M059J (cell line): ENCODE measurements around the gene PCSK6. TPM values are rescaled to one million over a fixed set of nuclear protein-coding genes. Genes with fewer than 3 reads are reported as not detected.
"Not testable (repeated sequence)": the region's sequence is repeated elsewhere in the genome, so short reads cannot be mapped to it uniquely, and the experiment has no call there.

Experiments used
- DNase-seq: peaks from one replicate; pipeline ENCODE4 v3.0.0-alpha.2; 2012; ENCODE audit warnings: low read depth
- total RNA-seq: library from RNA; depleted of rRNA; stranded (reverse); fragments of >200 nt; shearing (Covaris generic); gene quantifications from 2 replicates; pipeline ENCODE4 v1.2.3, GENCODE V29; 2014

Gene PCSK6
- total RNA-seq, 1 experiment from 2014 or later = not detected

GRCh38 chr15:101402883-101403282, 86.6 kb downstream of the PCSK6 start:
- not testable (repeated sequence) for DNase-seq

GRCh38 chr15:101401286-101401685, 88.2 kb downstream of the PCSK6 start:
- DNase-seq = no peak

DNA sequence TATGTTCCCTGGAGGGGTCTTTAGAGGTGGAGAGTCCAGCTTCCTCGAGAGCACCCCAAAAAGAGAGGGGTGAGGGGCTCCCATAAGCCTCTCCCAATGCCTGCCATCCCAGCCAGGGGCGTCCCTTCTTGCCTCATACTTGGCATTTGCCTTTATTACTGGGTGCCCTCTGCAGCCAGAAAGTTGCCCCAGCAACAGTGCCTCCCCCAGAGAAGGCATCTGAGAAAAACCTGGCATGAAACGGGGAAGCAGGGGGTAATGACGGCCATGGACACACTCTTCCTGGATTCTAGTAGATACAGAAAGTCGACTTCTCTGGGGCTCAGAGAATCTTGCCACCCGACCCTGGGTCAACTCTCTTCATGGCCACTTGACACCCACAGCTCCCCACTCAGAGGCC, 90.1 kb downstream of the PCSK6 start:
- DNase-seq = no peak

- DNase-seq = no peak
These were observed 91.3 kb downstream of the PCSK6 start for GRCh38 chr15:101398247-101398646.

DNA sequence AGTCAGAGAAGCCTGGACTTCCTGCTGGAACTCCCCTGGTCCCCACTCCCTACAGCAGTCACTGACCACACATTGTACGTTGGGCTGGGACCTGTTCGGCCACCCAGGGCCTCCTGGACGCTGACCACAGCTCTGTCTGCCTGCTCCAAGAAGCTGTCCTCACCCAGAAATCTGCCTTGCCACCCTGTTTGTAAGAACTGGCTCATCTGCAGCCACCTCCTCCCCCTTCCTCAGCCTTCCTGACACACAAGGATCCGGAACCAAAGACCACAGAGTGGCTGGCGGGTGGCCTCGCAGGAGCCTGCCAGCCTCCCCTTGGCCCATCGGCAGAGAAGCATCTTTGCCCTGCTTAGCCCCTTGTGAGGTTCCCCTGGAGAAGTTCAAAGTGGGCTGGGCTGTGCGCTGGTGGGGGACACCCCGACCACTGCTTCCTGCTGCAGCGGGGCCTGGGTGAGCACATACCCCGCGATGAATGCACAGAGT, 91.9 kb downstream of the PCSK6 start:
- no peak for DNase-seq

GRCh38 chr15:101396484-101397261, 92.8 kb downstream of the PCSK6 start:
- DNase-seq = no peak

DNA sequence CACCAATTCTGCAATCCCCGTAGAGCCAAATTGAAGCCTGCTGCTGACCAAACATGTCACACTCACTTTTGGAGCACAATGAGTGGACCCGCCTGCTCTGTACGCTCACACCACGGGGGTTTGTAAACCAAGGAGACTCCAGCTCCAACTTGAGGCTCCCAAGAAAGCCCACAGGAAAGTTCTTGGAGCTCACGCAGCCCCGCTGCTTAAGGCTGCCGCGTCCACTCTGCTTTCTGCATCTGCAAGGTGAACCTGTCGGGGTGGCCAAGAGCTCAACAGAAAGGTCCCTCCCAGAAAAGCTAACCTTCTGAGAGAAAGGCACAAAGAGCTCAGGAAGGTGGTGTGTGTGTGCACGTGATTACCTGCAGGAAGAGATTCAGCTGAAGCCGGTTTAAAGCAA, 94.9 kb downstream of the PCSK6 start:
- DNase-seq = no peak

GRCh38 chr15:101394056-101394630, 95.4 kb downstream of the PCSK6 start:
- no peak for DNase-seq

DNA sequence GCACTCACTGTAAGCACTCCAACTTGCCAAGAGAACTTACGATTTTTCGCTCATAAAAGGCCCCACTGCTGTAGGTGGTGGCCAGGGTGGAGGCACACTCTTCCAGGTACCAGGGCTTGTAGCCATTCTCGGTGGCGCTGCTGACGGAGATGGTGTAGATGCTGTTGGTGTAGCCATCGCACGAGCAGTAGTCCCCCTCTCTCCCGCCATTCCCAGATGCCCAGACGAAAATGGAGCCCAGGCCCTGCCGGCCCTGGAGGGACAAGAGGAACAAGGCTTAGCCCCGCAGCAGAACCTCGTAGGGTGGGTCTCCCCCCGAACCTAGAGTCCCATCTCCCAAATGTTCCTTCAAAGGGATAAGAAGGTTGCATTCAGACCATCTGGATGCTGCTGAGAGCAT, 96.3 kb downstream of the PCSK6 start:
- no peak for DNase-seq

- DNase-seq = no peak
These were observed 97.4 kb downstream of the PCSK6 start for GRCh38 chr15:101391981-101392640.

GRCh38 chr15:101391431-101391830, 98.1 kb downstream of the PCSK6 start:
- no peak for DNase-seq

GRCh38 chr15:101390462-101390861, 99.0 kb downstream of the PCSK6 start:
- DNase-seq = no peak

GRCh38 chr15:101390060-101390459, 99.4 kb downstream of the PCSK6 start:
- no peak for DNase-seq

- DNase-seq = no peak
These were observed 100.1 kb downstream of the PCSK6 start for GRCh38 chr15:101389362-101389761.

DNA sequence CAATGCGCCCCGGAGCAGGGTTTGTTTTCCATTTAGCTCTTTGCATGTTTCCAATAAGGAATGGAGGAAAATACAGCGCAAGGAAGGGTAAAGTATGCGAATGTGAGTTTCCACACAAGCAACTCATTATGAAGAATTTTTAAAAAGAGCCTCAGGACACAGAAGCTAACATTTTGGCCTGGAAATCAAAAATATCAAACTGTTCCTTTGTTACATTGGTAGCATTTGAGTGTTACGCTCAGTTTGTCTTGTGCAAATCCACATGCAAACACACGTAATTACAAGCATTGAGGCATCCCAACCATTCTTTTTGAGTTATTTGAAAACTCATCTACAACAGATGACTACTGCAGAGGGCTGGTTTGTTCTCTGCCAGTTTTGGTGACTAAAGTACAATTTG, 101.5 kb downstream of the PCSK6 start:
- DNase-seq = no peak

GRCh38 chr15:101387574-101387973, 101.9 kb downstream of the PCSK6 start:
- no peak for DNase-seq

GRCh38 chr15:101386967-101387366, 102.5 kb downstream of the PCSK6 start:
- no peak for DNase-seq

GRCh38 chr15:101386006-101386405, 103.5 kb downstream of the PCSK6 start:
- DNase-seq = no peak

GRCh38 chr15:101384276-101384675, 105.2 kb downstream of the PCSK6 start:
- no peak for DNase-seq

- DNase-seq = no peak
These were observed 107.0 kb downstream of the PCSK6 start for GRCh38 chr15:101382544-101382943.

GRCh38 chr15:101381671-101382212, 107.8 kb downstream of the PCSK6 start:
- no peak for DNase-seq

DNA sequence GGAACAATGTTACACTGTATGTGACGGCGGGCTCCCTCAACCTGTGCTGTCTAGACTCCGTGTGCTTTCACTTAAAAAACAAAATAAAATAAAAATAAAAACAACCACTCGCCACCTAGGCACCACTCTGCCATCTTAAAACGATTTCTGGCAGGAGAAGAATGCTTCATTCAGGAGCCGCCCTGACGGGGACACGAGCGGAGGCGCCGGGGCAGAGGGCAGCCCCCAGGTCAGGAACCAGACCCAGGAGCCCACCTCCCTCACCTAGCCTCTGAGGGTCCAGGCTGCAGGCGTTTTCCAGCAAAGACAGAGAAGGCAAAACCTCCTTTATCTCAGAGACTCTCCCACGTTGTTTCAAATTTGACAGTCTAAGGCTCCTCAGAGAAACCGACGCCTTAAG, 109.4 kb downstream of the PCSK6 start:
- DNase-seq = no peak

GRCh38 chr15:101379647-101380046, 109.9 kb downstream of the PCSK6 start:
- no peak for DNase-seq
